ENCODE data around the gene NKPD1.
A peak's percentile ranks its signal among the peaks of the same experiment; 100 is the strongest.

Gene NKPD1

GRCh38 chr19:45128806-45129205, 32.0 kb downstream of the NKPD1 start:
- no peak overlapping the region for H3K4me3 ChIP-seq (ENCODE audit: low read depth, low read length)
- TF ChIP-seq MYC (IDR thresholded peaks at IDR 0.05; ENCODE audit: low read depth, low read length) = no peak
- no peak for TF ChIP-seq CTCF (IDR thresholded peaks at IDR 0.05; ENCODE audit: low read depth, low read length)
- no peak for TF ChIP-seq POLR2A (IDR thresholded peaks at IDR 0.05; ENCODE audit: extremely low read depth, insufficient read length)
- no peak for TF ChIP-seq MAX (IDR thresholded peaks at IDR 0.05; ENCODE audit: low read depth, low read length)
- no peak for DNase-seq (ENCODE audit: low read depth)

- no peak overlapping the region for H3K4me3 ChIP-seq (ENCODE audit: low read depth, low read length)
- DNase-seq (ENCODE audit: low read depth) = no peak
- TF ChIP-seq CTCF (IDR thresholded peaks at IDR 0.05; ENCODE audit: low read depth, low read length) (no peak), MYC (IDR thresholded peaks at IDR 0.05; ENCODE audit: low read depth, low read length) (no peak), POLR2A (IDR thresholded peaks at IDR 0.05; ENCODE audit: extremely low read depth, insufficient read length) (no peak), MAX (IDR thresholded peaks at IDR 0.05; ENCODE audit: low read depth, low read length) (no peak)
Observed at GRCh38 chr19:45128146-45128545, 32.6 kb downstream of the NKPD1 start.

- TF ChIP-seq CTCF (IDR thresholded peaks at IDR 0.05; ENCODE audit: low read depth, low read length) (no peak), MAX (IDR thresholded peaks at IDR 0.05; ENCODE audit: low read depth, low read length) (no peak), MYC (IDR thresholded peaks at IDR 0.05; ENCODE audit: low read depth, low read length) (no peak), POLR2A (IDR thresholded peaks at IDR 0.05; ENCODE audit: extremely low read depth, insufficient read length) (no peak)
Observed at GRCh38 chr19:45126654-45127053, 34.1 kb downstream of the NKPD1 start.

GRCh38 chr19:45125975-45126493, 34.7 kb downstream of the NKPD1 start:
- TF ChIP-seq POLR2A (IDR thresholded peaks at IDR 0.05; ENCODE audit: extremely low read depth, insufficient read length) (no peak), MYC (IDR thresholded peaks at IDR 0.05; ENCODE audit: low read depth, low read length) (peak; percentile 55), MAX (IDR thresholded peaks at IDR 0.05; ENCODE audit: low read depth, low read length) (peak; percentile 57; the same call in 1 of the 2 replicates), CTCF (IDR thresholded peaks at IDR 0.05; ENCODE audit: low read depth, low read length) (peak; percentile 69)
- no peak overlapping the region for H3K4me3 ChIP-seq (ENCODE audit: low read depth, low read length)
- DNase-seq (ENCODE audit: low read depth) = peak; percentile 62

More at GRCh38 chr19:45126654-45127053, 34.1 kb downstream of the NKPD1 start:
- DNase-seq (ENCODE audit: low read depth) = no peak
- H3K4me3 ChIP-seq (ENCODE audit: low read depth, low read length) = no peak overlapping the region

- no peak overlapping the region for H3K4me3 ChIP-seq (ENCODE audit: low read depth, low read length)
- TF ChIP-seq POLR2A (IDR thresholded peaks at IDR 0.05; ENCODE audit: extremely low read depth, insufficient read length) = no peak
- TF ChIP-seq MAX (IDR thresholded peaks at IDR 0.05; ENCODE audit: low read depth, low read length) = no peak
- TF ChIP-seq CTCF (IDR thresholded peaks at IDR 0.05; ENCODE audit: low read depth, low read length) = no peak
- no peak for TF ChIP-seq MYC (IDR thresholded peaks at IDR 0.05; ENCODE audit: low read depth, low read length)
Observed at GRCh38 chr19:45125360-45125759, 35.4 kb downstream of the NKPD1 start.

More at GRCh38 chr19:45125360-45125759, 35.4 kb downstream of the NKPD1 start:
- no peak for DNase-seq (ENCODE audit: low read depth)

All from NB4 (cell line).